HL-60/S4 treated with phorbol 12-myristate 13-acetate at 8.2 ng/mL for 4 days and 3 days (cell line): ENCODE data around the gene ZNF593.

ENCODE experiments used
- in situ Hi-C: fragments of 300-500 bp; cut with MboI; formaldehyde crosslinking; loops from 2 replicates; pipeline ENCODE4 v1.15.0; 2022; ENCODE audit warnings: low sequenced_read_pairs

Gene ZNF593

DNA sequence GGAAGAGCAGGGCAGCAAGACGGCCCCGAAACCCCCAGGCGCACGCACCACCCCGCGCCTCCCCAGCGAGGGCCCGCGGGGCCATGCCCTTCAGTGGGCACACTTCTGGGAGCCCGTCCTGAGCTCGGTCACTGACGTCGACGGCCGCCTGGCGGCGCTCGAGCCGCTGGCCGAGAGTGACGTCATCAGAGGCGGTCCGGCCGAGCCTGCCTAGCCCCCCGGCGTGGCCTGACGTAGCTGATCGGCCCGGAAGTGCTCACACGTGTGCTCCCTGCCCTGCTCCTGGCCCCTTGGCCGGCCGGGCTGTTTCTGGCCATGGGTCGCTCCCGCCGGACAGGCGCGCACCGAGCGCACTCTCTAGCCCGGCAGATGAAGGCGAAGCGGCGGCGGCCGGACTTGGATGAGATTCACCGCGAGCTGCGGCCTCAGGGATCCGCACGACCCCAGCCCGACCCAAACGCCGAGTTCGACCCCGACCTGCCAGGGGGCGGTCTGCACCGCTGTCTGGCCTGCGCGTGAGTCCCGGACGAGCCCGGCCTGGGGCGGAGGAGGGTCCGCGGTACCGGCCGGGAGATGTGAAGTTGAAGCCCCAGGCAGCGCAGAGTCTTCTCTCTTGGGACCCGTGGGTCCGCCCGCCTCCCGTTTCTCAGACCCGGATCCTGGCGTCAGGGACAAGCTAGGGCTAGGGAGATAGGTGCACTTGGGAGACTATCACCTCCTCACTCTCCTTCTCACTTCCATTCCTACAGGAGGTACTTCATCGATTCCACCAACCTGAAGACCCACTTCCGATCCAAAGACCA, at the start of gene ZNF593:
Gene ZNF593 (plus strand): TSS at position 240 of the 803 bp plus-strand sequence. CDS start 76 bp downstream, at position 316.
- in situ Hi-C loops: no loop called here

DNA sequence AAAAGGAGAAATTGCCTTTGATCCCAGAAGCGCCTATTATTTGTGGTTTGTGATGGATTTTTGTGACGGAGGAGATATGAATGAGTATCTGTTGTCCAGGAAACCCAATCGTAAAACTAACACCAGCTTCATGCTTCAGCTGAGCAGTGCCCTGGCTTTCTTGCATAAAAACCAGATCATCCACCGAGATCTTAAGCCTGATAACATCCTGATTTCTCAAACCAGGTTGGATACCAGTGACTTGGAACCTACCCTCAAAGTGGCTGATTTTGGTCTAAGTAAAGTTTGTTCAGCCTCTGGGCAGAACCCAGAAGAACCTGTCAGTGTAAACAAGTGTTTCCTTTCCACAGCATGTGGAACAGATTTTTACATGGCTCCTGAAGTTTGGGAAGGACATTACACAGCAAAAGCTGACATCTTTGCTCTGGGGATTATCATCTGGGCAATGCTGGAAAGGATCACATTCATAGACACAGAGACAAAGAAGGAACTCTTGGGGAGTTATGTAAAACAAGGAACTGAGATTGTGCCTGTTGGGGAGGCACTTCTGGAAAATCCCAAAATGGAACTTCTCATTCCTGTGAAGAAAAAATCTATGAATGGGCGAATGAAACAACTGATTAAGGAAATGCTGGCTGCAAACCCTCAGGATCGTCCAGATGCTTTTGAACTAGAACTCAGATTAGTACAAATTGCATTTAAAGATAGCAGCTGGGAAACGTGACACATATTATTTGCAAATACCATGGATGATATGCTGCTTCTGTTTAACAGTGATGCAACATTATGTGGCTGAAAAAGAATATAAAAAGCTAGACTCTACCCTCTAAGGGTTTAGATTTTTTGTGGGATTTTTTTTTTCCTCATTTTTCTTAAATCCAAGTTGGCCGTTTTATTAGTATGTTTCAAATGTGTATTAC, 47.6 kb upstream of the ZNF593 start:
- in situ Hi-C loops: no loop called here

DNA sequence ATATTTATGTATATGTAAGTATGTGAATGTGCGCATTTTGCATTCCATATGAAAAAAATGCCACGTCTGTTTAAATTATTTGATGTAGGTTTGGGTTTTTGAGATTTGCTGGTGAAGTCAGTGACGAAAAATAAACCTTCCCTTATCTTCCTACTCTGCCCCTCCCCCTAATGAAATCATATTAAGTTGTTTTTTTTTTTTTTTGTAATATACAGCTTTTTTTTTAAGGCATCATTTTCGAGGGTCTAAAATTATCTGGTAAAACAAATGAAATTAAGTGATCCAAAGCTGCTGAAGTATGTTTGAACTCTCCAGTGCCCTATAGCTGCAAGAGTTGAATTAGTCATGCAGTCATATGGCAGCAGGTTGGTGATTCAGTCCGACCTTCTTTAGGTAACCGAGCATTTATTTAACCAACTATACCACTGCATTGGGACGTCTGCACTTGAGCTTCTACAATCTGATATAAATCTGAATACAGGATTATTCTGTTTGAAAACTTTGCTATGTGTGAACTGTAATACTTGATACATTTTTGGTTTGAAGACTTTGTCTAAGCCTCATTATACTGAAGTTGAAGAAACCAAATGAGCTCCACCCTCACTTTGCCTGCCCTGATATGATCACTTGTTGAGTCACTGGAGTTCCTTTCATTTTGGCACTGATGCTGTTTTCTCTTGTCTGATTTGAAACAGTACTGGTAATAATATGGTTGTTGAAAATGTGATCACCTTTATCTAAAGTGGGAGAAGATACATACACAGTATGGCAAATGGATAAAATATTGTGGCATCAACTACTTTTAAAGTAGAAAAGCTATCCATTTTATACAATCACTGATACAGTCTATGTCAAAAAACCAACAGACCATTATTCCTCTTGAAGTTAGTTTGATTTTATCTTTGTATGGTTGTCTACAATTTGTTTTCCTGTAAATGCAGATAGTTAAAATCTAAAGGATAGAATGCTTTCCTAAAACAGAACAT, 46.4 kb upstream of the ZNF593 start:
- in situ Hi-C loops: no loop called here

DNA sequence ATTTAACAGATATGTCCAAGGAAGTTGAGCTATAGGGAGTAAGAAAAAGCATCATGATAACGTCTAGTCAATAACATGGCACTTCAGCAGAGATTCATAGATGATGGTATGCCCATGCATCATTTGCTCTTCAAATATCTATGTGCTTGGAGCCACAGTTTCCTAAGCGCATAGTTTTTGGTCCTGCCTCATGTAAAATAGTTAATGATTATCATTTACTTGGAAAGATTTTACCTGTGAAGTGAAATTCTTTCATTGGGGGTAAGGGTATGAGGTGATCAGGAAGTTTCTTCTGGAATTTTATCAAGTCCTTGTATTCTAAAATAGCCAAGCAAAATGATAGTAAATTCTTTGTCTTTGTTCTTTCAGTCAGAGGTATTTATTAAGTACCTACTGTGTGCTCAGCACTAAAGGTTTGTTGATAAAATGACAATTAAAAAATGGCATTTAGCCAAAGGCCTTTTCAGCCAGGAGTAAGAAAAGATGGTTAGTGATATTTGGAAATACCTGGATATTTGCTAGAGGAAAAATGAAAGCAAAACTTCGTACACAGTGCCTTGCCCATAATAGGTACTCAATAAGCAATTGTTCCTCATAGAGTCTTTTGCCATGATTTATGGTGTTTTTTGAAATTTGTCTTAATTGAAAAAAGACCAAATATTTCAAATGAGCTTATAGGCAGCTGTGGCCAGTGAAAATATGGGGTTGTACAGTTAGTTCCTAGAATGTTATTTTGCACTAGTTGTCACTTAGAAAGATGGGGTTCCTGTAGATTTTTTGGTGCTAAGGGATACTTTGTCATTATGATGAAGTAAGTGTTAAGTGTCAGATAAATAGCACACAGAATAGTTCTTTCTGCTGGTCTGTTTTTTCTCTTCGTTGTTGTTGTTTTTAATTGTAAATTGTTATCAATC, 45.0 kb upstream of the ZNF593 start:
- in situ Hi-C loops: no loop called here

DNA sequence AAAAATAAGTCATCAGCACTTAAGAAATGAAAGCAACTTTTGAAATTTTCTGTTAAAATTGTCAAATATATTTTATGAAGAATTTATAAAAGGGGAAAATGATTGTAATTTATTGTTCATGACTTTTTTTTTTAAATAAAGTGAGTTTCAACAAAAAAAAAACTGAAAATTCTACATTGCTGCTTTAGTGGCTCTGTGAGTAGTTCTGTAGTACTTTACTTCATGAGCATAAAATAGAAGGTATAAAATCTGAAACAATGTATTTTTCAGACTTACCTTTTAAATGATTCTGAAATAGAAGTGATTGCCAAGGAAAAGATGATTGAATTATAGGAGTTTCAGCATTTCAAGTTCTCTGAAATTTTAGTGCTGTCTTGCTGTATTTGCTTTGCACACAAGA, 44.3 kb upstream of the ZNF593 start:
- in situ Hi-C loops: no loop called here

DNA sequence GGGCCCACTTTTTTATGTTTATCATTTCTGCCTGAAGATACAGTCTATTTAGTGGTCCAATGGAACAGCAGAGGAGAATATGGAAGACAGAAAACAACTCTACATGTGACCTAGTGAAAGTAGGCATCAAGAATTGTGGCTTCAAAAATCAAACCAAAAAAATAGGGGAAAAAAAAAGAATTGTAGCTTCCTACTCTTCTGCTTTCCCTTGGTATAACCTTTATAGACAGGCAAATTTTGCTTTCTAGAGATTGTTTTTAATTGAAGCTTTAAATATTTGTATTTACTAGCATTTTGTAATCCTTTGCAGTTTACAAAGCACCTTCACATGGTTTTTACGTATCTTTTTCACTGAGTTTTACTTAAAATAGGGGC, 43.8 kb upstream of the ZNF593 start:
- in situ Hi-C loops: no loop called here

DNA sequence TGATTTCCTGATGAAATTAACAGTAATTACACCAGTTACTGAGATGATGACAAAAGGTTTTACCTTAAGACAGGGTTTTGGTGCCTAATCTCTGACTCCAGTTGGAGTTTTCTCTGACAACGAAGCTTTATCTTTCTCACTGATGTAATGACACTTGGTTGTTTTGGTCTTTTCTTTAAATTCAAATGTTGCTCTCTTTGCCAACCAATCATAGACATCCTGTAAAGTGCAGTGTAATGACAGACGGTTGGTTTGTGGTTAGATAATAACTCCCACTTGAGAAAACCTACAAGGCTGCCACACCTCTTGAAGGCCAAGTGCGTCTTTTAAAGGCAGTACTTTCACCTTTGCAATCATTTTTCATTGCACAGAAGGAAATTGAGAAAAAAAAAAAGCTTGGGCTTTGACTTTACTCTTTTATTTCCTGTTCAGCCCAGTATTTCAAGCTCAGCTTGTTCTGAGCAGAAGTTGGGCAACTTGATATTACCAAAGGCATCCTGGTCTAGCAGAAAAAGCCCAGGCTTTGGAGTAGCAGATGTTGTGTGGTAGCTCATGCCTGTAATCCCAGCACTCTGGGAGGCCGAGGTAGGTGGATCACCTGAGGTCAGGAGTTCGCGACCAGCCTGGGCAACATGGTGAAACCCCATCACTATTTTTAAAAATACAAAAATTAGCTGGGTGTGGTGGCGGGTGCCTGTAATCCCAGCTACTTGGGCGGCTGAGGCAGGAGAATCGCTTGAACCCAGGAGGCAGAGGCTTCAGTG, 43.2 kb upstream of the ZNF593 start:
- in situ Hi-C loops: no loop called here

DNA sequence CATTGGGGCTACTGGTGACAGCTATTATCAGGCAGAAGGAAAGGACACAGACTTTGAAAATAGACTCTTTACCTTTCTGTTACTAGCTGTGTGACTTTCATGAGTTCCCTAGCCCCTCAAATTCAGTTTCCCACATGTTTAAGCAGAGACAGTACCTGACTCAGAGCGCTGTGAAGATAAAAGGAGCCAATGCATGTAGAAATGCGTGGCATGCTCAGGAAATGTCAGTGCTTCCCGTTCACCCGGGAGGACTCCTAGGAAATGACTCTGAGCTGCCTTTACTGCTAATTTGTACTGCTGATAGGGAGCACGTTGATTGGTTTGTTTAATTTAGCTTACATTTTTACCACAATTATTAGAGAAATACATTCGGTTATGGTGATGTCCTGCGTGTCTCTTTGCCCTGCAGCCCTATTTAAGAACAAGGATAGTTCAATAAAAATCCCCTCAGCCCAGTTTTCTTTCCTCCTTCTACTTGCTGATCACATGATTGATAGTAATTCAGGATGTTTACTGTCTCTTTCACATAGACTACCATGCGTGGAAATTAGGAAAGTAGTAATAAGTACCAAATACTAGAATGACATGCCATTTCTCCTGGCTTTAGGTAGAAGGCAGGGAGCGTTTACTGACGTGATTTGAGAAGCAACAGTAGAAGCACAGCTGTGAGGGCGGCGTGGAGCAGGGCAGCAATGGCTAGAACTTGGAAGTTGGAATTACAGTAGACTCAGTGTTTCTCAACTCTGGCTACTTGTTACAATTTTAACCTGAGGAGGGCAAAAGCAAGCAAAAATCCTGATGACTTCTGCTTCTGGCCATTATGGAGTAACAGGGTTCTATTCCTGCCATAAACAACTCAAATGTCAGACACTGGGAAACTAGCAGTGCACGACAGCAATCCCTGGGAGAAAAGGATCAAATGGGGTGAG, 42.2 kb upstream of the ZNF593 start:
- in situ Hi-C loops: no loop called here

DNA sequence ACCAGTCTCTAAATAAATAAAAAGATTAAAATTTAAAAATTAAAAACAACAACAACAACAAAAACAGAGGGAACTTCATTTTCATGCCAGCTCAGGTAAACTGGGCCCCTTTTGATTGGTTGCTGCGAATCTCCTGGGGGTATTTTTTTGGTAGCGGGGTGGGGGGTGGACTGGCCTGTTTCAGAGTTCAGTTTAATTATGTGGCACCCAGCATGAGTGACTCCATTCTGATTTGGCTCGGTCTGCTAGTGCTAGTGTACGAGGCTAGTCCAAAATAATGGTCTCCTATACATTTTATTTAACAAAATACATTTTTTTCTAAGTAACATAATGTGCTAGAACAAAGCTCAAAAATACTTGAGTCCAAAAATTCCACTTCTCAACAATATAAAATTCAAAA, 39.9 kb upstream of the ZNF593 start:
- in situ Hi-C loops: no loop called here

DNA sequence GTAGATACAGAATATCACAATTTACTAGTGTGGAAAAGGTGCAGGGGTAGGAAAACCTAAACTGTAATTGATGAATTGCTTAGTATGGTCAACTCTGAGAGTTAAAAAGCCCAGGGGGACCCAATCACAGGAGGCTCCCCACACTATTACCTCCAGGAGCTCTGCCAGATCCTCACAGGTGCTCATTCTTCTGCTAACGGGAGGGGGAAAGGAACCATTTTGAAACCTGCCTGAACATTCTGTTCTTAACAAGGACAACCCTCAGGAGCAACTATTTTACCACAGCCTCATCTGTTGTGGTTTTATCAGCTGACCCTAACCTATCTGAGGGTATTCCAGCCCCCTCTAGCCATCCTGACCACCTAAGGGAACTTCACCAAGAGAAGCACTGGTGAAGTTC, 39.0 kb upstream of the ZNF593 start:
- in situ Hi-C loops: no loop called here

DNA sequence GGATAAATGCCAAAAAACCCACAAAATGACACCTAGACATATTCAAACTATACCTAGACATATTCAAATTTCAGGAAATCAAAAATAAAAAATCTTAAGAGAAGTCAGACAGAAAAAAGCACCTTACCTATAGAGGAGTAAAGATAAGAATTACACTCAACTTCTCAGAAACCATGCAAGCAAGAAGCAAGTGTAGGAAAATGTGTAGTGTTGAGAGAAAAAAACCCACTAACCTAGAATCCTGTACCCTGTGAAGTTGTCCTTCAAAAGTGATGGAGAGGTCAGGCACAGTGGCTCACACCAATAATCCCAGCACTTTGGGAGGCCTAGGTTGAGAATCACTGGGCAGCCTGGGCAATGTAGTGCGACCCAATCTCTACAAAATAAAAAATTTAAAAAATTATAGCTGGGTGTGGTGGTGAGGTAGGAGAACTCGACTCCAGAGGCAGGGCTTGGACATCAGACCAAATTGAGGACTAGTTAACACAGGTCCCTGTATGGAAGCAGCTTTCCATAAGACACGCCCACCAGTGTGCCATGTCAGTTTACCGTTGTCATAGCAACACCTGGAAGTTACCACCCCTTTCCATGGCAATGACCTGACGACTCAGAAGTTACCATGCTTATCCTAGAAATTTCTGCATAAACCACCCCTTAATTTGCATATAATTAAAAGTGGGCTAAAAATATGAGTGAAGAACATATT, 37.4 kb upstream of the ZNF593 start:
- in situ Hi-C loops: no loop called here

DNA sequence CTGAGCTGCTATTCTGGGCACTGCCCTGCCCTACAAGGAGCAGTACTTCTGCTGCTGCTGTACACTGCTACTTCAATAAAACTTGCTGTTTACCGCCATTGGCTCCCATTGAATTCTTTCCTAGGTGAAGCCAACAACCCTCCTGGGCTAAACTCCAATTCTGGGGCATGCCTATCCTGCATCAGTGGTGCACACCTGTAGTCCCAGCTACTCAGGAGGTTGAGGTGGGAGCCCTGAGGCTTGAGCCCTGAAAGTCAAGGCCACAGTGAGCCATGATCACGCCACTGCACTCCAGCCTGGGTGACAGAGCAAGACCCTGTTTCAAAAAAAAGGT, 36.9 kb upstream of the ZNF593 start:
- in situ Hi-C loops: no loop called here

DNA sequence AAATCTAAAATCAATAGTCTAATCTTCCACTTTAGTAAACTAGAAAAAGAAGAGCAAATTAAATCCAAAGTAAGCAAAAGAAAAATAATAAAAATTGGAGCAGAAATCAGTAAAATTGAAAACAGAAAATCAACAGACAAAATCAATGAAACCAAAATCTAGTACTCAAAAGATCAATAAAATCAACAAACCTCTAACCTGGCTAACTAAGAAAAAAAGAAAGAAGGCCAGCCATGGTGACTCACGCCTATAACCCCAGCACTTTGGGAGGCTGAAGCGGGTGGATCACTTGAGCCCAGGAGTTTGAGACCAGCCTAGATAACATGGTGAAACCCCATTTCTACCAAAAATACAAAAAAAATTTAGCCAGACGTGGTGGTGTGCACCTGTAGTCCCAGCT, 35.2 kb upstream of the ZNF593 start:
- in situ Hi-C loops: no loop called here

DNA sequence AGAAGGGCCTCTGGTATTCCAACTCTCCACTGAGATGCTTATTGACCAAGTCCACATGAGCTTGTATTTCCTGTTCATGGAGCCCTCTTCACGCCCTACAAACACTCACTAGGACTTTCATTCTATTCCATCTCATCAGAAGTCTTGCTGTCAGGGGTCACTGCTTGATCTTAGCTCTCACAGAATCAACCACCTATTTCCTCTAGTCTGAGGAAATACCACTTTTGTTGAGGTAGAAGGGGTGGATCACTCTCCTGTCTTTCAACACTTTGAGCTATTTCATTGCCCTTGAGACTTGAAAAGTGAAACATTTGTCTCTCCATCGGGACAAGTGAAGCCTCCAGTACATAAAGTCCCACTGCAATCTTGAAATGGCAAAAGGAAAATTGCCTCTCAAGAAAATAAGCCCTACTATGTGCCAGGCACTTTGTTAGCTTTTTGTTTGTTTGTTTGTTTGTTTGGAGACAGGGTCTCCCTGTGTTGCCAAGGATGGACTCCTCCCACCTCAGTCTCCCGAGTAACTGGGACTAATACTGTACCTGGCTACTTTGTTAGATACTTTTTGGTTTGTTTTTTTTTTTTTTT, 30.6 kb upstream of the ZNF593 start:
- in situ Hi-C loops: no loop called here

DNA sequence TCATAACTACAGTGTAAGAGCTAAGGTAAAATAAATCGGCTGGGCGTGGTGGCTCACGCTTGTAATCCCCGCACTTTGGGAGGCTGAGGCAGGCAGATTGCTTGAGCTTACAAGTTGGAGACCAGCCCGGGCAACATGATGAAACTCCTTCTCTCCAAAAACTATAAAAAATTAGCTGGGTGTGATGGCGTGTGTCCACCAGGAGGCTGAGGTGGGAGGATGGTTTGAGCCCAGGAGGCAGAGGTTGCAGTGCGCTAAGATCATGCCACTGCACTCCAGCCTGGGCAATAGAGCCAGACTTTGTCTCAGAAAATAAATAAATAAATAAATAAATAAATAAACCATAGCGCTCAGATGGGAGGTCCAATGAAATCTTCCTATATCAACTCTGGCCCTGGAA, 27.5 kb upstream of the ZNF593 start:
- in situ Hi-C loops: no loop called here

DNA sequence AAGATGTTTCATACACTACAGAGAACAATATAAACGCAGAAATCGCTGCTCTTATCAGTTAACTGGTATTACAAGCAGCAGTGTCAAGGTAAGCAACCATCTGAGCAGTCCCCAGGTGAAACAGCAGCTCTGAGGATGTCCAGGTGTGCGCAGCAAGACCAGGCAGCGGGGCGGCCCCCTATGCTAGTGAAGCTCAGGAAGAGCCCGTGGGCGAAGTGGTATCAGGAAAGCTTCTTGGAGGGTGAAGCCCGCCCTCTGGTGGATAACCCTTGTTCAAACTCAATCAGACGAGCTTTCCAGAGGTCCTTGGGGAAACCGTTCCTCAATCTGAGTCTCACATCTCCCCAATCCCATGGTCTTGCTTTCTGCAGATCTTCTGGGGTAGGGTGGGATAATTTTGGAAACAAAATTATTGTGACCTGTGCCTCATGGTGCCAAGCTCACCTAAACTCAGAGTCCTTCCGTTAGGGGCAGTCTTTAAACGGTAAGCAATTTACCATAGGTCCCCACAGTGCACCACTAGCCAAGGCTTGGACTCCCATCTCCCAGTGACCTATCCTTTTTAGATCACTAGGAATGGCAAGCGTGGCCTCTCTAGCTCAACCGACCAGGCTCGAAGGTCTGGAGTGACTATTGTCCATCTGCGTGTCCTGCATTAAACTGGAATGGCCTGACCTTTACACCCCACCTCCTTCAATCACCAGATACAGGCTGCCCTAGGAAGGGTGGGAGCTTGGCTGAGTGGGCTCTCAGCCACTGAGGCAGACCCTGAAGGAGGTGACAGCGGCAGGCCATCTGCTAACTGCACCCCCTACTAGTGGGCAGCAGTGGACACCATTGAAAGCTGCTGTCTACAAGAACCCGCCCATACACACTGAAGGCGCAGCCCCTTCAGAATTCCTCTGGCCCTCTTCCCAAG, 24.4 kb upstream of the ZNF593 start:
- in situ Hi-C loops: no loop called here
